ENCODE results near the gene DENND1B. TPM values are rescaled to one million over a fixed set of nuclear protein-coding genes. Genes with fewer than 3 reads are reported as not detected.
"Not testable (repeated sequence)": the region's sequence is repeated elsewhere in the genome, so short reads cannot be mapped to it uniquely, and the experiment has no call there.

The DENND1B gene
- total RNA-seq, 1 experiment from 2014 or later, result 16.1 TPM

DNA sequence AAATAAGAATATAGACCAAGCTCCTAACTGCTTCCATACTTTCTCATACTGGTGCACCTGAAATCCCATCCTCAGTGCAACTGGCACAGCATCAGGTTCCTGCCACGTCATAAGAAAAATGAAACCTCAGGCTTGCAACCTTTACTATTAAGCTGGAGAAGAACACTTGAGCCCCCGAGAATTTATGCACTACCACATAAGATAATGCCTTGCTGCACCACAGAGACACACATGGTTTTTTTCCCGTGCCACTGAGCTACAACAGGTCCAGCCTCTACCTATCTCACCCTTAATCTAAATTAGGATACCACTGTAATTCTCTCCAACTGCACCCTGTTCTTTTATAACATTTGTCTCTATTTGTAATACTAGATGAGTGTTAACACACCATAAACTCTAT is 174.5 kb downstream of the DENND1B start:
- Histone ChIP-seq H3K4me3 (no peak overlapping the region), H3K27ac (no peak overlapping the region), H3K36me3 (no peaks in the 10 kb centered on the region), H3K4me1 (replicated peaks) (no peaks in the 10 kb centered on the region), H3K9me3 (replicated peaks) (no peaks in the 10 kb centered on the region), H3K27me3 (replicated peaks) (no peaks in the 10 kb centered on the region)
- no peak for DNase-seq (ENCODE audit: low read depth in 1 of 2, low spot score in 2 of 2)

- H3K36me3 ChIP-seq, result no peaks in the 10 kb centered on the region
- no peaks in the 10 kb centered on the region for H3K4me1 ChIP-seq (replicated peaks)
- no peaks in the 10 kb centered on the region for H3K9me3 ChIP-seq (replicated peaks)
- H3K4me3 ChIP-seq, result no peak overlapping the region
- no peaks in the 10 kb centered on the region for H3K27me3 ChIP-seq (replicated peaks)
- DNase-seq (ENCODE audit: low read depth in 1 of 2, low spot score in 2 of 2), result no peak
- H3K27ac ChIP-seq, result no peak overlapping the region
Observed at GRCh38 chr1:197599789-197600188, 175.5 kb downstream of the DENND1B start.

DNA sequence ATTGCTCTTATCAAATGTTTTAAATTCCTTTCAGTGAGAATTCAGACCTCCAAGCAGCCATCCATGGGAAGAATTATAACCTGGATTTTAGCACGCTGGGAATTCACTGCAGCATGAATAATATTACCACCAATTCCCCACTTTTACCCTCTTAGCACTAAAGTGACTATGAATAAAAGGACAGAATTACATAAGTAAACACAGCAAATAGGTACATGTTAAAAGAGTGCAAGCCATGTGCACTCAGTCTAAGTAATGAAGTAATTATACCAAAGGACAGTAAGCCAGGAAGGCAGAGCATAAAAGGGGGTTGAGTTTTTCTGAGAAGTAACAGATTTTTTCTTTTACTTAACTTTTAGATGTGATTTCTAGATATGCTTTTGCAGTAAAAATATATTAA is 176.3 kb downstream of the DENND1B start:
- H3K4me1 ChIP-seq (replicated peaks), result no peaks in the 10 kb centered on the region
- DNase-seq (ENCODE audit: low read depth in 1 of 2, low spot score in 2 of 2), result no peak
- H3K36me3 ChIP-seq, result no peaks in the 10 kb centered on the region
- H3K27ac ChIP-seq, result no peak overlapping the region
- no peaks in the 10 kb centered on the region for H3K27me3 ChIP-seq (replicated peaks)
- H3K9me3 ChIP-seq (replicated peaks), result no peaks in the 10 kb centered on the region
- no peak overlapping the region for H3K4me3 ChIP-seq

GRCh38 chr1:197595304-197595904 is 179.9 kb downstream of the DENND1B start:
- DNase-seq (ENCODE audit: low read depth in 1 of 2, low spot score in 2 of 2), result no peak
- Histone ChIP-seq H3K9me3 (replicated peaks) (no peaks in the 10 kb centered on the region), H3K27ac (no peak overlapping the region), H3K4me3 (no peak overlapping the region), H3K36me3 (no peaks in the 10 kb centered on the region), H3K27me3 (replicated peaks) (no peaks in the 10 kb centered on the region), H3K4me1 (replicated peaks) (no peaks in the 10 kb centered on the region)

DNA sequence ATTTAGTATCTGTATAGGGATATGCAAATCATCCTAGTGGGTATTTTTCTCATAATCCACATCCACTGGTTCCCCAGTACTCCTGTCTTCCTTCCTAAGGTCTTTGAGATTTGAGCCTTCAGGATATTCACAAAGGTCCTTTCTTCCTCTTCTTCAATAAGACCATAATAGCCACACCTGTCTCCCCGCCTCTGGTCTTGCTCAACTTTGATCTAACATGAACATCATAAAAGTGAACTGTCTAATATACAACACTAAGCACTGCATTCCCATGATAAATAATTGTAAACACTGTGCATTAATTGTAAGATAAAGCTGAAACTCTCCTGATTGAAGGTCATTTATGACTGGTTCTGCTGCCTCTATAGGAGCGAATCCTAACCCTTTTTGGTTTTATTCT is 184.6 kb downstream of the DENND1B start:
- Histone ChIP-seq H3K4me3 (no peak overlapping the region), H3K9me3 (replicated peaks) (no peaks in the 10 kb centered on the region), H3K36me3 (no peaks in the 10 kb centered on the region), H3K27ac (no peak overlapping the region), H3K4me1 (replicated peaks) (no peaks in the 10 kb centered on the region), H3K27me3 (replicated peaks) (no peaks in the 10 kb centered on the region)
- no peak for DNase-seq (ENCODE audit: low read depth in 1 of 2, low spot score in 2 of 2)

- DNase-seq (ENCODE audit: low read depth in 1 of 2, low spot score in 2 of 2), result no peak
- no peak overlapping the region for H3K4me3 ChIP-seq
- H3K36me3 ChIP-seq, result no peaks in the 10 kb centered on the region
- H3K4me1 ChIP-seq (replicated peaks), result no peaks in the 10 kb centered on the region
- H3K27ac ChIP-seq, result no peak overlapping the region
- no peaks in the 10 kb centered on the region for H3K9me3 ChIP-seq (replicated peaks)
- H3K27me3 ChIP-seq (replicated peaks), result no peaks in the 10 kb centered on the region
Observed at GRCh38 chr1:197585809-197586208, 189.5 kb downstream of the DENND1B start.

DNA sequence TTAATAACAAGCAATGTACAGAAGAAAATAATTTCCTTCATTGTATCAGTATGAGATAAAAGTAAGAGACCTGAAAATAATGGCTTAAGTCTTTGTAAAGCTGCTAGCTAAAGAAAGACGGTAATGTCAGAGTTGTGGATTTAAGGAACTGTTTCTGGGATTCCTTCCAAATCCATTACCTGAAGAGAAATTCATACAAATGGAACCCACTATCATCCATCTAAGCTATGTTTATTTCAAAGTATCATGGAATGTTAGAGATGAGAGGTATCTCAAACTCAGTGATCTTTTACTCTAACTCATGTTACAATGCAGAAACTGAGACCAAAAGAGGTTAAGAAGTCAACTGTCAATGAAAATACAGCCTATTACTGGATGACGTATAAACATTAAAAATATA is 197.7 kb downstream of the DENND1B start:
- Histone ChIP-seq H3K4me3 (no peak overlapping the region), H3K4me1 (replicated peaks) (no peaks in the 10 kb centered on the region), H3K36me3 (no peaks in the 10 kb centered on the region), H3K27ac (no peak overlapping the region), H3K27me3 (replicated peaks) (no peaks in the 10 kb centered on the region), H3K9me3 (replicated peaks) (no peaks in the 10 kb centered on the region)
- no peak for DNase-seq (ENCODE audit: low read depth in 1 of 2, low spot score in 2 of 2)

DNA sequence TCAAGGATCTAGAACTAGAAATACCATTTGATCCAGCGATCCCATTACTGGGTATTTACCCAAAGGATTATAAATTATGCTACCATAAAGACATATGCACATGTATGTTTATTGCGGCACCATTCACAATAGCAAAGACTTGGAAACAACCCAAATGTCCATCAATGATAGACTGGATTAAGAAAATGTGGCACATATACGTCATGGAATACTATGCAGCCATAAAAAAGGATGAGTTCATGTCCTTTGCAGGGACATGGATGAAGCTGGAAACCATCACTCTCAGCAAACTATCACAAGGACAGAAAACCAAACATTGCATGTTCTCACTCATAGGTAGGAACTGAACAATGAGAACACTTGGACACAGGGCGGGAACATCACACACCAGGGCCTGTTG is 199.7 kb downstream of the DENND1B start:
- not testable (repeated sequence) for H3K27ac ChIP-seq; H3K27me3 ChIP-seq (replicated peaks); H3K4me1 ChIP-seq (replicated peaks); H3K36me3 ChIP-seq; DNase-seq (ENCODE audit: low read depth in 1 of 2, low spot score in 2 of 2); H3K9me3 ChIP-seq (replicated peaks); H3K4me3 ChIP-seq

DNA sequence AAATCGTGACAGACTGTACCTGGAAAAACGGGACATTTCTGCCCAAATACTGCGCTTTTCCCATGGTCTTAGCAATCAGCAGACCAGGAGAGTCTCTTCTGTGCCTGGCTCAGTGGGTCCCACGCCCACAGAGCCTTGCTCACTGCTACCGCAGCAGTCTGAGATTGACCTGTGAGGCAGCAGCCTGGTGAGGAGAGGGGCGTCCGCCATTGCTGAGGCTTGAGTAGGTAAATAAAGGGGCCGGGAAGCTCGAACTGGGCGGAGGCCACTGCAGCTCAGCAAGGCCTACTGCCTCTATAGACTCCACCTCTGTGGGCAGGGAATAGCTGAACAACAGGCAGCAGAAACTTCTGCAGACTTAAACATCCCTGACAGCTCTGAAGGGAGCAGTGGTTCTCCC is 203.1 kb downstream of the DENND1B start:
- Histone ChIP-seq H3K4me1 (replicated peaks) (no peaks in the 10 kb centered on the region), H3K9me3 (replicated peaks) (no peaks in the 10 kb centered on the region), H3K36me3 (no peaks in the 10 kb centered on the region), H3K27ac (no peak overlapping the region), H3K4me3 (no peak overlapping the region), H3K27me3 (replicated peaks) (no peaks in the 10 kb centered on the region)
- DNase-seq (ENCODE audit: low read depth in 1 of 2, low spot score in 2 of 2), result no peak

GRCh38 chr1:197567442-197567841 is 207.8 kb downstream of the DENND1B start:
- H3K27ac ChIP-seq, result no peak overlapping the region
- no peaks in the 10 kb centered on the region for H3K4me1 ChIP-seq (replicated peaks)
- H3K36me3 ChIP-seq, result no peaks in the 10 kb centered on the region
- no peak for DNase-seq (ENCODE audit: low read depth in 1 of 2, low spot score in 2 of 2)
- no peaks in the 10 kb centered on the region for H3K27me3 ChIP-seq (replicated peaks)
- H3K9me3 ChIP-seq (replicated peaks), result no peaks in the 10 kb centered on the region
- no peak overlapping the region for H3K4me3 ChIP-seq

- no peaks in the 10 kb centered on the region for H3K9me3 ChIP-seq (replicated peaks)
- H3K4me1 ChIP-seq (replicated peaks), result no peaks in the 10 kb centered on the region
- no peaks in the 10 kb centered on the region for H3K36me3 ChIP-seq
- no peaks in the 10 kb centered on the region for H3K27me3 ChIP-seq (replicated peaks)
- H3K4me3 ChIP-seq, result no peak overlapping the region
- H3K27ac ChIP-seq, result no peak overlapping the region
- DNase-seq (ENCODE audit: low read depth in 1 of 2, low spot score in 2 of 2), result no peak
Observed at GRCh38 chr1:197561041-197561440, 214.2 kb downstream of the DENND1B start.

- Histone ChIP-seq H3K9me3 (replicated peaks) (no peaks in the 10 kb centered on the region), H3K27ac (no peak overlapping the region), H3K4me3 (no peak overlapping the region), H3K4me1 (replicated peaks) (no peaks in the 10 kb centered on the region), H3K36me3 (no peaks in the 10 kb centered on the region), H3K27me3 (replicated peaks) (no peaks in the 10 kb centered on the region)
- no peak for DNase-seq (ENCODE audit: low read depth in 1 of 2, low spot score in 2 of 2)
Observed at GRCh38 chr1:197559655-197560054, 215.6 kb downstream of the DENND1B start.

DNA sequence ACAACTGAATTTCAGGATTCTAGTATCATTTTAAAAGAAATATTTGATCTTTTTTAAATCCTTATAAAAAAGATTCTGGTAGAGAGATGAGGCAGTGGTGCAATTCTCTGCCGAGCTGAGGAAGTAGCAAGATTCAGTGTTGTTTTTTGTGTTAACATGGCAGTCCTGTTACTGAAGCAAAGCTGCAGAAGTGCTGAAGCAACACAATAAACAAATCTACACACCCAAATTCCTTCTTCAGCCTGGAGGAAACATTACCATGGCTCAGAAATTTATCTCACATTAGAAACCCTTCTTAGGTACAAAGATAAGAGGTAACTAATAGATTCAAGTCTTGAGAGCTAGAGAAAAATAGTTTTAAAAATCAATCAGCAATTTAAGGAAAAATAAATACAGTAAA is 216.0 kb downstream of the DENND1B start:
- Histone ChIP-seq H3K9me3 (replicated peaks) (no peaks in the 10 kb centered on the region), H3K27me3 (replicated peaks) (no peaks in the 10 kb centered on the region), H3K4me1 (replicated peaks) (no peaks in the 10 kb centered on the region), H3K36me3 (no peaks in the 10 kb centered on the region), H3K27ac (no peak overlapping the region), H3K4me3 (no peak overlapping the region)
- DNase-seq (ENCODE audit: low read depth in 1 of 2, low spot score in 2 of 2), result no peak

DNA sequence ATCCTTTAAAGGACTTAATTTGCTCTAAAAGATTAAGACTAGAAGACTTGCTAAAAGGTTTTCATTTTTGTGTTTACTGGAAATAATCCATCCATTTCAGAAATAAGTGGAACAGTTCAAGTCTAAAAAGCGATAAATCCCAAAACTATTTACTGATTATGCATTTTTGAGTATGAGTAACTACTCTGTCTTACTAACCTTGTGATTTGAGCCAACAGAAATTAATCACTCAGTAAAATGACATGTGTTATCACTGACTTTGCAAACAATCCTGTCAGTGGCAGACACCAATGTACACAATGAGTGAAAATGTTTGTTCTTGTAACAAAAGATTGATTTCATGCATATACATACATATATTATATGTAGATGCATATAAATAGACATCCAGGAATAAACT is 218.0 kb downstream of the DENND1B start:
- H3K36me3 ChIP-seq, result no peaks in the 10 kb centered on the region
- H3K27me3 ChIP-seq (replicated peaks), result no peaks in the 10 kb centered on the region
- H3K27ac ChIP-seq, result no peak overlapping the region
- no peaks in the 10 kb centered on the region for H3K4me1 ChIP-seq (replicated peaks)
- no peak overlapping the region for H3K4me3 ChIP-seq
- H3K9me3 ChIP-seq (replicated peaks), result no peaks in the 10 kb centered on the region
- DNase-seq (ENCODE audit: low read depth in 1 of 2, low spot score in 2 of 2), result no peak

DNA sequence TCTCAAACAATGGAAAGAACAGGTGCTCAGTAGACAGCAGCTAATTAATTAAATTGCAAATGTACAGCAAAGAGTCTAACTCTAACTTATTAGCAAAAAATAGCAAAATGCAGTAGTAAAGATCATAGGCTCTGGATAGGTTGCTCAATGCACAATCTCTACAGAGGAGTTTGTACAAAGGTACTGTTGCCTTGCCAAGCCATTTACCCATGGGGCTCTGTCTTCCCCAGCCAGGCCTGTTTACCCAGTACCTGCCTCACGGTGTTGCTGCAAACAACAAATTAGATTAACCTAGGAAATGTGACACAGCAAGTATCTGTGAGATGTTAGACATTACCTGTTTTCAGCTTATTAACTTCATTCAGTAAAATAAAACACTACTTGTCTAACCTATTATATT is 222.0 kb downstream of the DENND1B start:
- H3K36me3 ChIP-seq, result no peaks in the 10 kb centered on the region

More for the DNA sequence above, 222.0 kb downstream of the DENND1B start:
- H3K27me3 ChIP-seq (replicated peaks), result no peaks in the 10 kb centered on the region
- no peaks in the 10 kb centered on the region for H3K4me1 ChIP-seq (replicated peaks)
- no peak overlapping the region for H3K27ac ChIP-seq
- DNase-seq (ENCODE audit: low read depth in 1 of 2, low spot score in 2 of 2), result no peak
- no peak overlapping the region for H3K4me3 ChIP-seq
- H3K9me3 ChIP-seq (replicated peaks), result no peaks in the 10 kb centered on the region

All from SJSA1 (cell line).